HEK293 (cell line): Measurements from ENCODE around the gene LLCFC1.

Experiments used
- GLI4 ChIP-seq: fragments of 450-650 bp; formaldehyde crosslinking; IDR thresholded peaks from 2 replicates; pipeline ENCODE4 v1.5.1; 2016; ENCODE audit warnings: missing biosample characterization, missing genetic modification characterization
- HOXA7 ChIP-seq: sonication (generic); formaldehyde crosslinking; IDR thresholded peaks from 2 replicates; pipeline ENCODE4 v1.8.1; 2022; ENCODE audit warnings: missing genetic modification reagents, borderline replicate concordance
- SP2 ChIP-seq: fragments of 450-650 bp; formaldehyde crosslinking; IDR thresholded peaks from 2 replicates; pipeline ENCODE4 v1.5.1; 2016; ENCODE audit warnings: missing biosample characterization, missing genetic modification characterization
- SP3 ChIP-seq: fragments of 450-650 bp; formaldehyde crosslinking; IDR thresholded peaks from 2 replicates; pipeline ENCODE4 v1.5.1; 2016; ENCODE audit warnings: missing biosample characterization, missing genetic modification characterization
- ZBTB17 ChIP-seq: fragments of 450-650 bp; formaldehyde crosslinking; IDR thresholded peaks from 2 replicates; pipeline ENCODE4 v1.5.1; 2016; ENCODE audit warnings: missing biosample characterization, missing genetic modification characterization
- ZNF157 ChIP-seq: fragments of 450-650 bp; formaldehyde crosslinking; IDR thresholded peaks from 2 replicates; pipeline ENCODE4 v1.5.1; 2016; ENCODE audit warnings: missing biosample characterization, missing genetic modification characterization
- ZNF175 ChIP-seq: fragments of 450-650 bp; formaldehyde crosslinking; IDR thresholded peaks from 2 replicates; pipeline ENCODE4 v1.5.1; 2016; ENCODE audit warnings: missing biosample characterization, missing genetic modification characterization
- ZNF223 ChIP-seq: fragments of 450-650 bp; formaldehyde crosslinking; IDR thresholded peaks from 2 replicates; pipeline ENCODE4 v1.5.1; 2016; ENCODE audit warnings: missing biosample characterization, missing genetic modification characterization
- ZNF23 ChIP-seq: fragments of 450-650 bp; formaldehyde crosslinking; IDR thresholded peaks from 2 replicates; pipeline ENCODE4 v1.5.1; 2016; ENCODE audit warnings: missing biosample characterization, missing genetic modification characterization, borderline replicate concordance
- ZNF239 ChIP-seq: fragments of 450-650 bp; formaldehyde crosslinking; IDR thresholded peaks from 2 replicates; pipeline ENCODE4 v1.5.1; 2016; ENCODE audit warnings: missing biosample characterization, missing genetic modification characterization
- ZNF530 ChIP-seq: fragments of 450-650 bp; formaldehyde crosslinking; IDR thresholded peaks from 2 replicates; pipeline ENCODE4 v1.5.1; 2016; ENCODE audit warnings: low read depth, missing biosample characterization, missing genetic modification characterization
- ZNF830 ChIP-seq: fragments of 450-650 bp; IDR thresholded peaks from 2 replicates; pipeline ENCODE4 v1.5.0; 2018; ENCODE audit warnings: missing biosample characterization, missing genetic modification characterization, low read depth, mild to moderate bottlenecking, moderate library complexity
- TF ChIP-seq, protein P1 (sequence below): fragments of 450-650 bp; formaldehyde crosslinking; IDR thresholded peaks from 2 replicates; pipeline ENCODE4 v1.5.1; 2016; ENCODE audit warnings: missing biosample characterization, missing genetic modification characterization

- TF ChIP-seq, protein P1, sequence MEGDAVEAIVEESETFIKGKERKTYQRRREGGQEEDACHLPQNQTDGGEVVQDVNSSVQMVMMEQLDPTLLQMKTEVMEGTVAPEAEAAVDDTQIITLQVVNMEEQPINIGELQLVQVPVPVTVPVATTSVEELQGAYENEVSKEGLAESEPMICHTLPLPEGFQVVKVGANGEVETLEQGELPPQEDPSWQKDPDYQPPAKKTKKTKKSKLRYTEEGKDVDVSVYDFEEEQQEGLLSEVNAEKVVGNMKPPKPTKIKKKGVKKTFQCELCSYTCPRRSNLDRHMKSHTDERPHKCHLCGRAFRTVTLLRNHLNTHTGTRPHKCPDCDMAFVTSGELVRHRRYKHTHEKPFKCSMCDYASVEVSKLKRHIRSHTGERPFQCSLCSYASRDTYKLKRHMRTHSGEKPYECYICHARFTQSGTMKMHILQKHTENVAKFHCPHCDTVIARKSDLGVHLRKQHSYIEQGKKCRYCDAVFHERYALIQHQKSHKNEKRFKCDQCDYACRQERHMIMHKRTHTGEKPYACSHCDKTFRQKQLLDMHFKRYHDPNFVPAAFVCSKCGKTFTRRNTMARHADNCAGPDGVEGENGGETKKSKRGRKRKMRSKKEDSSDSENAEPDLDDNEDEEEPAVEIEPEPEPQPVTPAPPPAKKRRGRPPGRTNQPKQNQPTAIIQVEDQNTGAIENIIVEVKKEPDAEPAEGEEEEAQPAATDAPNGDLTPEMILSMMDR = no peak
- TF ChIP-seq ZNF530 (tag by site-specific recombination) (no peak), ZBTB17 (tag by site-specific recombination) (no peak), HOXA7 (CRISPR knock-in tag) (no peak), SP3 (no peak), ZNF175 (no peak), ZNF239 (no peak), ZNF223 (tag by site-specific recombination) (no peak), ZNF830 (no peak), GLI4 (tag by site-specific recombination) (no peak), ZNF157 (tag by site-specific recombination) (no peak), SP2 (tag by site-specific recombination) (no peak), ZNF23 (tag by site-specific recombination) (no peak)
Observed at GRCh38 chr7:142933624-142934023, 5.7 kb upstream of the LLCFC1 start, which contains the start of gene TRPV5.
